ENCODE results near the gene TKT. TPM values are rescaled to one million over a fixed set of nuclear protein-coding genes. Genes with fewer than 3 reads are reported as not detected.
A peak's percentile ranks its signal among the peaks of the same experiment; 100 is the strongest.
"Not testable (repeated sequence)": the region's sequence is repeated elsewhere in the genome, so short reads cannot be mapped to it uniquely, and the experiment has no call there.

The TKT gene
- 265 and 457 TPM in 2 replicates for total RNA-seq (ENCODE audit: low replicate concordance)

- DNase-seq (ENCODE audit: low read depth), result peak; percentile 79
- H3K4me3 ChIP-seq (ENCODE audit: low read depth, low read length), result peak within 1 kb of the TSS; percentile 98
- no peak for TF ChIP-seq CTCF (IDR thresholded peaks at IDR 0.05; ENCODE audit: insufficient read depth, low read length)
Measured at GRCh38 chr3:53255775-53256703, at the start of gene TKT. TKT (minus strand) TSS chr3:53256022; CDS start chr3:53255942, 80 bp downstream.

GRCh38 chr3:53303957-53304356 lies 48.1 kb upstream of the TKT start:
- no peak overlapping the region for H3K4me3 ChIP-seq (ENCODE audit: low read depth, low read length)
- DNase-seq (ENCODE audit: low read depth), result peak; percentile 70
- no peak for TF ChIP-seq CTCF (IDR thresholded peaks at IDR 0.05; ENCODE audit: insufficient read depth, low read length)

- H3K4me3 ChIP-seq (ENCODE audit: low read depth, low read length), result no peak overlapping the region
- no peak for TF ChIP-seq CTCF (IDR thresholded peaks at IDR 0.05; ENCODE audit: insufficient read depth, low read length)
Measured at GRCh38 chr3:53303549-53303948, 47.7 kb upstream of the TKT start.

GRCh38 chr3:53300826-53301225 lies 45.0 kb upstream of the TKT start:
- DNase-seq (ENCODE audit: low read depth), result no peak
- no peak overlapping the region for H3K4me3 ChIP-seq (ENCODE audit: low read depth, low read length)
- TF ChIP-seq CTCF (IDR thresholded peaks at IDR 0.05; ENCODE audit: insufficient read depth, low read length), result no peak

More at GRCh38 chr3:53303549-53303948, 47.7 kb upstream of the TKT start:
- DNase-seq (ENCODE audit: low read depth), result peak; percentile 18

- DNase-seq (ENCODE audit: low read depth), result peak; percentile 81
- peak; percentile 85 for TF ChIP-seq CTCF (IDR thresholded peaks at IDR 0.05; ENCODE audit: insufficient read depth, low read length)
- H3K4me3 ChIP-seq (ENCODE audit: low read depth, low read length), result not testable (repeated sequence)
Measured at GRCh38 chr3:53299611-53300023, 43.8 kb upstream of the TKT start.

- no peak for DNase-seq (ENCODE audit: low read depth)
- no peak overlapping the region for H3K4me3 ChIP-seq (ENCODE audit: low read depth, low read length)
- no peak for TF ChIP-seq CTCF (IDR thresholded peaks at IDR 0.05; ENCODE audit: insufficient read depth, low read length)
Measured at GRCh38 chr3:53295410-53295809, 39.6 kb upstream of the TKT start.

All from fibroblast of the aortic adventitia (primary cell).